Esophagus squamous epithelium (tissue), 4 donors: ENCODE data around the gene FOXN1.

ENCODE experiments used
- CTCF ChIP-seq, 6 experiments: fragments of 450-650 bp in 4 of 6; fragments of 200-600 bp in 2 of 6; sonication (generic) in 2 of 6; IDR thresholded peaks; one replicate each; pipeline ENCODE4 v1.5.1; 2016 to 2019; ENCODE audit warnings: antibody characterized with exemption in 6 of 6, mild to moderate bottlenecking in 4 of 6, moderate library complexity in 4 of 6
- POLR2A ChIP-seq, 4 donors: fragments of 450-650 bp; IDR thresholded peaks; one replicate each; pipeline ENCODE4 v1.6.1; 2017; ENCODE audit warnings: antibody characterized with exemption in 4 of 4, mild to moderate bottlenecking in 4 of 4, moderate library complexity in 3 of 4

DNA sequence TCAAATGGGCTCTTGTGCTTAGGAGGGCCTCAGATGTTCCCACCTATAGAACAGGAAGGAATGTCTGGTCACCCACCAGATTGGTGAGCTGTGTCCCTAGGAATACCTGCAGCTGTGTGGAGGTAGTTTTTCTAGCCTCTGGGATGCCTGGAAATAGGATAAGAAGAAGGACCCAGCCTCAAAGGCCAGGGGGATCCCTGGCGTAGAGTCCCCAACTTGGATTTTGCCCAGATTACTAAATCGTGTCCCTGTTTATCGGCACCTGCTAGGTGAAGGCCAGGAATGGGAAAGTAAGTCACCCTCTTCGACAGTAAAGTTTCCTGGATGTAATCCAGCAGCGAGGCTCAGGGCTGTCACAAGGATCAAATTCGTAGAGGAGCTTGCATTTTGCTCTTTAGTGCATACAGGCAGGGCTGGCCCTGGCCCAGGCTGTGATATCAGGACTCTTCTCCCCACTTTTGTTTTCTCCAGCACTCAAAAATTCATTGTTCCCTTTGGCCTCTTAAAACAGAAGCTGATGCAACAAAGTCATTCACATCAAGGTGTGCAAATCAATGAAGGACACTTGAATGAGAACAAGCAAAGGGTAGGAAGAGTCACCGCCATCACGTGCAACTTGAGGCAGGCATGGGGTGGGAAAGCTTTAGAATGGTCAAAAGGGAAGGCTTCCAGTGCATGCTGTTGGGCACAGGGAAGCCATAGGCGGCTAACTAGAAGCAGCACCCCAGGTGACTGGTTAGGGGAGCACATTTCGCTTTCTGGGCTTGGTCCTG lies 25.2 kb upstream of the FOXN1 start:
- no peak for TF ChIP-seq CTCF (IDR thresholded peaks at IDR 0.05)
- TF ChIP-seq POLR2A (IDR thresholded peaks at IDR 0.05), result no peak
